Measurements from ENCODE around the gene ZNRF2.

Gene ZNRF2

DNA sequence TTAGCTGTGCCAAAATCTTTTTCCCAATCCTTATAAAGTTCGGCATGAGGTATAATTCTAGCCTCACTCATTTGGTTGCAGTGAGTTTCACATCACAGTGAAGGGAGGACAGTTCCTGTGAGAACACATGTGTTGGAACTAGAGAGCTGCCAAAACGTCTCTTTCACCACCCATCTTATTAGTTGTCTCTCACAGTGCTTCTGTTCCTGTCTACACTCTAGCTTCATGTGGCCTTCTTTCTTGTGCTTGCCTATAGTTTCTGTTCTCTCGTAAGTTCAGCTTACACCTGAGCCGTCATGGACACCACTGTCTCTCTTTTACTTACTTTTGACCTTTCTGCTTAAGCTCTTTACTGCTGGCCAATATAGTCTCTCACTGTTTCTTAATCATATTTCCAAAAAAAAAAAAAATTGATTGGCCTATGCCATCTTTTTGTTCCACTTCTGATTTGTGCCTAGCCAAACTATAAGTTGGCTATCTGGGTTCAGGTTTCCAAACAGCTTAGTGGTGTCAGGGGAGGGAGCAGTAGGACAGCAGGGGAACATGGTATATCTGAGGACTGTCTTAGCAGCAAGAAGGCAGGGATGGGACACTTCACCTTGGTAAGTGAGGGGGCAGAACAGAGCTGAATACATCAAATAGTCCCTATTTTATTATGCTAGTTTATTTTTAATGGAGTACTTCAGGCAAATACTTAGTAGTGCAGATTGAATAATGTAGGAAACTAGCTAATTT lies 38.0 kb downstream of the ZNRF2 start:
- peak; percentile 42 for DNase-seq (ENCODE audit: low read depth)

DNA sequence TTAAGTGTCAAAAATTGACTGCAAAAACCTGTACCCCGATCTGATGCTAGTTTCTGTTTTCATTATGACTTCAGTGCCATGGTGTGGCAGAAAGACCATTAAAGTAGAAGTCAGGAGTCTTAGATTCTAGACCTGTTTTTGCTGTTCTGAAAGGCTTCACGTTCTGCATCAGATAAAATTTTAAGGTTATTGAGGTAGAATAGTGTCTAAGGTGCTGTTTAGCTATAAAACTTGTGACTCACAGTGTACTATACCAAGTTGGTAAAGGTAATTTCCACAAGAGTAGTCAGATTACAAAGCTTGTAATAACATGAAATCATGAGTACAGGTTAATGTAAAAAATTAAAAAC lies 38.6 kb downstream of the ZNRF2 start:
- DNase-seq (ENCODE audit: low read depth) = no peak

DNA sequence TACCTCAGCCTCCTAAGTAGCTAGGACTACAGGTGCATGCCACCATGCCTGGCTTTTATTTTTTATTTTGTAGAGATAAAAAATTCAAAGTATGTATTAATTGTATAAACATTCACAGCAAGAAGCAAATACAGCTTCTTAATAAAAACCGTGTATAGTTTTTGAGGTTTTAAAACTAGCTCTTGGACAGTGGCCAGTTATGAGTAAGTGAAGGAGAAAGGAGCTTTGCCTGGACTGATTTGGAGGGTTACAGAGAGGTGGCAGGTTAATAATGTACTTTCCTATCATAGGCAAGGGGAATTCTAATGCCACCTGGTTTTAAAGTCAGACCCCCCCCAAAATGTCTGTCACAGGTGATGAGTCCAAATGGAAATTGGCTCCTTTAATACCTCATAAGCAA lies 43.4 kb downstream of the ZNRF2 start:
- DNase-seq (ENCODE audit: low read depth) = no peak

GRCh38 chr7:30328381-30328780 lies 44.0 kb downstream of the ZNRF2 start:
- DNase-seq (ENCODE audit: low read depth) = no peak

- DNase-seq (ENCODE audit: low read depth) = no peak
Observed at GRCh38 chr7:30329716-30330115, 45.3 kb downstream of the ZNRF2 start.

DNA sequence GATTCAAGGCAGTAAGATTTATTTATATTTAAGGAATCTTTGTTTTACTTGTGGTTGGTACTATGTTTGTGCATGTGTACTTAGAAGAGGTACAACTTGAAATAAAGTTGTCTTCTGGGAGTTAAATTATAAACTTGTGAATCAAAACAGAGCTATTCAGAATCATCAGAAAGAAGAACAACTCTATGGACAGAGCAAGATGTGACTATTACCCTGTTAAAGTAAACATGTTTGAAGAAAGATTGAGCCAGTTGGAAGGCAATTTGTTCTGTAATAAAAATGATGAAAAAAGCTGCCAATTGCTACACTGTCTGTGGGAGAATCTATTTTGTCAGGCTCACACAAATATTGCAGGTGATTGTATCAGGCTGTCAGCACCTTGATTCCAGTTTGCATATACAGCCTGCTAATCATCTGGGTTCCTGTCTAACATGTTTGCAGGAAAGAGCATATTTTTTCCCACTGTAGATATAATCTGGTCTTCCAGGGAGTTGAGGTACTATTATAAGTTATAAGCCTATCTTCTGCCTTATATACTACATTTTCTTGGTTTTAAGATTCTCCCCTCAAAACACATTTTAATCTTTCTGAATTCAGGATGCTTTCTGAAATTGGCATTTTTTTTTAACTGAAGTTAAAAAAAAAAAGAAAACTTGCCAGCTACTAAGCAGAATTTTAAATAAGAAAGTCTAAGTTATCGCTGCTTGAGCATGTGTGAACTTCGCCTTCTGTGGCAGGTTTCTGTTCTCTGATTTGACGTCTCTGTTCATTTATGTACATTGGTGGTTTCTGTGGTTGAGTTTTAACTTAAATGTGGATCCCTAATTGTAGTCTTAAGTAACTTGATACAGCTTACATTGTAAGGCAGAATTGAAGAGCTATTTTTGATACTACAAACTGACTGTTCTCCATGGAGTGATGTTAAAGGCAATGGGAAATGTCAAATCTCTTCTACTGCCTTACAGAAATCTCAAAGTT lies 46.0 kb downstream of the ZNRF2 start:
- DNase-seq (ENCODE audit: low read depth) = no peak

DNA sequence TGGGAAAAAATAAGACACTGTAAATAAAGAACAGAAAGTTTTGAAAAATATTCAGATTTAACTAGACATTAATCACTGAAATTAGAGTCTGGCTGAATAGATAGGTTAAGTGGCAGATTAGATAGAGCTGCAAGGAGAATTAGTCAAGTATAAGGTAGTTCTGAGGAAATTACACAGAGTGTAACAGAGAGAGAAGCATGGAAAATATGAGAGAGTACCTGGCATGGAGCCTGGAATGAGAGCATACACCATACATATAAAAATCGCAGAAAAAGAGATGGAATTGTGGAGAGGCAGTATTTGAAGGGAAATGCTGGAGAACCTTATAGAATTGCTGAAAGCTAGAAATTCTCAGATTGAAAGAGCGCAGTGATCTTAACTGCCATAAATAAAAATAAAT lies 46.9 kb downstream of the ZNRF2 start:
- no peak for DNase-seq (ENCODE audit: low read depth)

DNA sequence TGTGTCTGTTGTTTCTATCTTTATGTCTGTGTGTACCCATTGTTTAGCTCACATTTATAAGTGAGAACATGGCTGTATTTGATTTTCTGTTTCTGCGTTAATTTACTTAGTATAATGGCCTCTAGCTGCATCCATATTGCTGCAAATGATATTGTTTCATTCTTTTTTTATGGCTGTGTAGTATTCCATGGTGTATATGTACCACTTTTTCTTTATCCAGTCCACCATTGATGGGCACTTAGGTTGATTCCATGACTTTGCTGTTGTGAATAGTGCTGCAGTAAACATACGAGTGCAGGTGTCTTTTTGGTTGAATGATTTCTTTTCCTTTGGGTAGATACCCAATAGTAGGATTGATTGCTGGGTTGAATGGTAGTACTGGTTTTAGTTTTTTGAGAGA lies 48.2 kb downstream of the ZNRF2 start:
- no peak for DNase-seq (ENCODE audit: low read depth)

- DNase-seq (ENCODE audit: low read depth) = no peak
Observed at GRCh38 chr7:30335763-30336487, 51.5 kb downstream of the ZNRF2 start.

DNA sequence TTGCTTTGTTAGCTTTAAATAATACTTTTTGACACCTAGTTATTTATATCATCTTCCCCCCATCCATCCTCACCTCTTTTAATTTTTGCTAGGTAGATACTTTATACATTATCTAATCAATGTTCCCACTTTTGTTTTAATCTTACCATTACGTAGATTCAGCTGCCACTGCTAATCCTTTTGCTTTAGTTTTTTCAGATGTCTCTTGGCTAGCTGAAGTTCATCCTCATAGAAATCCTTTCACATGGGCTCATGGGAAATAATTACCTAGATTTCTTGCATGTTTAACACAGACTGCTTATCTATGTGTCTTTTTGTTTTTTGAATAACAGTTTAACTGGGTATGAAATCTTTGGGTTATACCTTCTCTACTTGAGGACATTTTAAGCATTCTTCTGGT lies 60.1 kb downstream of the ZNRF2 start:
- DNase-seq (ENCODE audit: low read depth) = no peak

- no peak for DNase-seq (ENCODE audit: low read depth)
Observed at GRCh38 chr7:30347226-30348082, 63.1 kb downstream of the ZNRF2 start.

- peak; percentile 79 for DNase-seq (ENCODE audit: low read depth)
Observed at GRCh38 chr7:30348083-30348560, 63.7 kb downstream of the ZNRF2 start.

DNA sequence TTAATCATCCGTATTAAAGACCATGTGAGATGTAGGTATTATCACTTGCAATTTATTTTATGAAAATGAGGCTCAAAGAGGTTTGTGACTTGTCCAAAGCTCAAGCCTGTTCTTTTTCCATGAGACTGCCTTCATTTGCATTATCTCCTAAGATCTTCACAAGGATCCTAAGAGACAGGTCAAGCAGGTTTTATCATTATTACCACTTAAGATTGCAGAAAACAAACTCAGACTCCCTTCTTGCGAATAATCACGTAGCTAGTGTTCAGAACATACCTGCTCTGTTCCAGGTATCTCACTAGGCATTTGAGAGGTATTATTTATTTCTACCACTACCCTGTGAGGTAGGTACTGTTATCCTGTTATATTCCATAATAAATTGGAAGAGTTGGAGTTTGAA lies 64.8 kb downstream of the ZNRF2 start:
- no peak for DNase-seq (ENCODE audit: low read depth)

- no peak for DNase-seq (ENCODE audit: low read depth)
Observed at GRCh38 chr7:30349816-30350215, 65.4 kb downstream of the ZNRF2 start.

DNA sequence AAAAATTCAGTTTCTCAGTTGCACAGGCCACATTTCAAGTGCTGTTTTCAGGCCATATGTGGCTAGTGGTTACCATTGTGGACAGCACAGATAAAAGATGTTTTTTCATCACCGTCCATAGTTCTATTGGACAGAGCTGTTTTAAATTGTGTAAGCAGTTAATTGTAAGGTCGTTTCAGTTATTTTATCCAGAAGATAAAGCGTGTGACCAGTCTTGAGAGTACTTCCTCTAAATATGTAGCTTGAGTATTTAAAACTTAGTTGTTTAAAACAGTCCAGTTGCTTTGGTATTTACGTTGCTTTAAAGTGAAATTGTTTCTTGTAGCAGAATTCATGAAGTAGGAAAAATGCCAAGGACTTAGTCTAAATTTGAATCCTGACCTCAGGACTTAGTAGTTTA lies 66.9 kb downstream of the ZNRF2 start:
- no peak for DNase-seq (ENCODE audit: low read depth)

DNA sequence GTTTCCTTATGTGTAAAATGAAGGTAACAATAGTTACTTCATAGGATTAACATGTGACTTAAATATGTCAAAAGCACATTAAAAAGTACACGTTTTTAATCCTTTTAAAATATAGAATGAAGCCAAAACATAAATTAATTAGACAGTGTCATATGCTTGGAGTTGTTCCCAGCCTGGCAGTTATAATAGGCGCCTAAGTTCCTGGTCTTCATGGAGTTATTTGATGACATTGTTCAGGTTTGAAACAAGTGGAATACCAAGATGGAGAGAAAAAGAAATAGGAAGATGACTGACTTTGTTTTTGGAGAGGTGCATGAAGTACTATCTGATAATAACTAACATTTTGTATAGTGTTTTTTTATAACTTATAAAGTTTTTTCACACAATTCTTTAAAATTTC lies 67.3 kb downstream of the ZNRF2 start:
- no peak for DNase-seq (ENCODE audit: low read depth)

DNA sequence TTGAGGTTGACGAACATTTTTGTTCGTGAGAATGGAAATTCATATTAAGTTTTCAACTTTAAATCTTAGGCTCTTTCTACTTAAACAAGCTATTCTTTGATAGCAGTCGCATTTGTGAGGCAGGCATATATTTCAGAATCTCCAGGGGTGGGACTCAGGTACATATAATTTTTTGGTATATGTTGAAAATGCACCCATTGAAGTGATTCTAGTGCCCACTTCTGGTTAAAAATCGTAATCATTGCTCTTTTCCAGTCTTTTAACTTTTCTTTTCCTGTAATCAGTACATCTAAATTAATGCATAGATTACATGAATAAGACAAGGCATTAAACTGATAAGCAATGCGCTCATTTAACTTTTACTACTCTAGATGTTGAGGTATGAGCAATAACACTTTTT lies 67.8 kb downstream of the ZNRF2 start:
- no peak for DNase-seq (ENCODE audit: low read depth)

- no peak for DNase-seq (ENCODE audit: low read depth)
Observed at GRCh38 chr7:30353532-30353931, 69.1 kb downstream of the ZNRF2 start.

GRCh38 chr7:30353932-30354607 lies 69.7 kb downstream of the ZNRF2 start:
- no peak for DNase-seq (ENCODE audit: low read depth)

GRCh38 chr7:30354791-30355190 lies 70.4 kb downstream of the ZNRF2 start:
- no peak for DNase-seq (ENCODE audit: low read depth)

DNA sequence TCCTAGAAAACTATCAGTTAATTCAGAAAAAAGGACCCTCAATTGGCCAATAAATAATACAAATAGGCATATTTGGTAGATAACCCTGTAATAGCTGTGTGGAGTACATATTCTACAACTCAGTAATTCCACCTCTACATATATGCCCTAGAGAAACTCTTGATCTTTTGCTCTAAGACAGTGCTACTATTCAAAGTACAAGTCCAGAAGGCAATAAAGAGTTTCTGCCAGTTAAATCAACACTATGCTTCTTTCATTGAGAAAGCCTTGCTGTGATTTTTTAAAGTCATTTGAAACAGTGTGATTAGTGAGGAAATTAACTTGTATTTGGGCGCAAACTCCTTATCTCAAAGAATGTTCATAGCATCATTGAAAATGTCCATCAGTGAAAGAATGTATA lies 75.6 kb downstream of the ZNRF2 start:
- no peak for DNase-seq (ENCODE audit: low read depth)
